ENCODE results near the gene COX11. TPM values are rescaled to one million over a fixed set of nuclear protein-coding genes. Genes with fewer than 3 reads are reported as not detected.

The COX11 gene
- total RNA-seq, 1 experiment from 2014 or later: 82.9 TPM

- DNase-seq: no peak
- Histone ChIP-seq H3K9me3 (replicated peaks) (no peaks in the 10 kb centered on the region; the same call in 1 of the 2 replicates), H3K4me3 (no peak overlapping the region), H3K27ac (no peak overlapping the region), H3K27me3 (no peaks in the 10 kb centered on the region), H3K36me3 (0 out of 2 replicates have a peak, but pooled peaks cover 2% of the 10 kb centered on the region), H3K4me1 (no peaks in the 10 kb centered on the region)
Measured at GRCh38 chr17:54976316-54976715, 7.9 kb upstream of the COX11 start.

DNA sequence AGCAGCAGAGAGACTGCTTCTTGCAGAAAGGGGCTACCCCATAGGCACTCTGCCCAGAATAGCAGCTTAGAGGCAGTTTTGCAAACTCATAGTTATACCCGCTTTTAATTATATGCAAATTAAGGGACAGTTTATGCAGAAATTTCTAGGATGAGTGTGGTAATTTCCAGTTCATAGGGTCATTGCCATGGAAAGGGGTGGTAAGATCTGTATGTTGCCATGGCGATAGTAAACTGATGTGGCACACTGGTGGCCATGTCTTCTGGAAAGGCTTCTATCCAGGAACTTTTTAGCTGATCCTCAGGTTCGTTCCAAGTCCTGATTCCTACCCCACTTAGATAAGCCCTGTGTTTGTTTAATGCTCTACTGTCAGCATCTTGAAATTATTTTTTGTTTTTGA lies 6.3 kb upstream of the COX11 start:
- no peak for DNase-seq
- H3K27ac ChIP-seq: no peak overlapping the region

GRCh38 chr17:54972406-54973138 lies 4.1 kb upstream of the COX11 start:
- Histone ChIP-seq H3K4me3 (no peak overlapping the region), H3K27ac (no peak overlapping the region), H3K27me3 (no peaks in the 10 kb centered on the region), H3K9me3 (replicated peaks) (no peaks in the 10 kb centered on the region), H3K4me1 (peaks cover 2% of the 10 kb centered on the region; the same call in 1 of the 2 replicates), H3K36me3 (no peaks in the 10 kb centered on the region)
- DNase-seq: no peak

More for the DNA sequence above, 6.3 kb upstream of the COX11 start:
- Histone ChIP-seq H3K9me3 (replicated peaks) (no peaks in the 10 kb centered on the region; the same call in 1 of the 2 replicates), H3K27me3 (no peaks in the 10 kb centered on the region), H3K36me3 (0 out of 2 replicates have a peak, but pooled peaks cover 2% of the 10 kb centered on the region), H3K4me1 (peaks cover under 1% of the 10 kb centered on the region; the same call in 1 of the 2 replicates), H3K4me3 (no peak overlapping the region)

DNA sequence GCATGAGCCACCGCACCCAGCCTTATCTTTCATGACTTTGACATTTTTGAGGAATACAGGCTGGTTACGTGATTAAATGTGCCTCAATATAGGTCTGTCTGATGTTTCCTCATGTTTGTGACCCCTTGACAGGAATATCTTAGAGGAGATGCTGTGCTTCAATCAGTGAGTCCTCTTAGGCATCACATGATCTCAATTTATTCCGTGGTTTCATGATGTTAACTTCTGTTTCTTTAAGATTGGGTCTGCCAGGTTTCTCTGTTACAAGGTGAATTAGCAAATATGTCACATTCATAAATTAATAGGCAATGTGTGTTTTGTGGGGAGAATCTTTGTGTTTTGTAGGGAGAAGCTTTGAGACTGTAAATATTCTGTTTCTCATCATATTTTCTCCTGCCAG lies 3.4 kb upstream of the COX11 start:
- peaks cover 2% of the 10 kb centered on the region; the same call in 1 of the 2 replicates for H3K4me1 ChIP-seq
- H3K9me3 ChIP-seq (replicated peaks): no peaks in the 10 kb centered on the region
- no peak for DNase-seq
- H3K27me3 ChIP-seq: no peaks in the 10 kb centered on the region
- H3K4me3 ChIP-seq: no peak overlapping the region
- H3K36me3 ChIP-seq: no peaks in the 10 kb centered on the region
- H3K27ac ChIP-seq: no peak overlapping the region

- H3K9me3 ChIP-seq (replicated peaks): no peaks in the 10 kb centered on the region
- no peaks in the 10 kb centered on the region for H3K27me3 ChIP-seq
- peaks cover 2% of the 10 kb centered on the region; the same call in 1 of the 2 replicates for H3K4me1 ChIP-seq
- no peak overlapping the region for H3K27ac ChIP-seq
- DNase-seq: no peak
- H3K36me3 ChIP-seq: peaks cover under 1% of the 10 kb centered on the region
- no peak overlapping the region for H3K4me3 ChIP-seq
Measured at GRCh38 chr17:54971147-54971546, 2.7 kb upstream of the COX11 start.

DNA sequence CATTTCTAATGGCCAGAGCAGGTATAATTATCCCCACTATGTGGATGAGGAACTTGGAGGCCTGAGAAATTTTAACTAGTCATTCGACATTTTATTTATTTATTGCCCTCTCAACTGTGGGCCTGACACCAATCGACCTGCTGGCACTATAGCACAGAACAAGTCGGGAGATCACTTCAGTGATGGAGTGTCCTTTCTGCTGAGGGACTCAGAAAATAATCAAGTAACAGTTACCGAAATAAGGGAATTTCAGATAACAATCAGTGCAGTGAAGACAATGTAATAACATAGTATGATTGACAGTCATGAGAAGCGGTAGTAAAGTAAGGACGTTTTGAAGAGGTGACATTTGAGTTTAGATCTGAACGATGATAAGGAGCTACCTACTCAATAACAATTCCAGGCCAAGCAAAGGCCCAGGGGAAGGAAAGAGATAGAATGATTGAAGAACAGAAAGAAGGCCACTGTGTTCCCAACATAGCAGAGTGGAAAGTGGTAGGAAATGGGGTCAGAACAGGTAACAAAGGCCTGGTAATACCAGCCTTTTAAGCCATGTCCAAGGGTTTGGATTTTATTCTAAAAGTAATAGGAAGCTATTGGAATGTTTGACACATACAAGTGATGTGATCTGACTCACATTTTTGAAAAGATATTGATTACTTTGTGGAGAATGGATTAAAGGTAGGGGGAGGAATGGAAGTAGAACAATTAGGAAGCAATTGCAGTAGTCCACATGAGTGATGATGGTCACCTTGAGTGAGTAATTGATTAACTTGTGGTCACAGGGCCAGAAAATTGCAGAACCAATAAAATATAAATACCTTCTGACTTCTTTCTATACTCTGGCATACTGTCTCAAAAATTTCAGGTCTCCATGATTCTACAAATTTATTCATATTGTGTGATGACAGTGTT lies 1.5 kb upstream of the COX11 start:
- H3K4me3 ChIP-seq: peak overlapping the region; percentile 79
- H3K4me1 ChIP-seq: peaks cover 2% of the 10 kb centered on the region; the same call in 1 of the 2 replicates
- peak overlapping the region; percentile 61; the same call in 1 of the 2 replicates for H3K27ac ChIP-seq
- H3K36me3 ChIP-seq: peaks cover 6% of the 10 kb centered on the region
- H3K27me3 ChIP-seq: no peaks in the 10 kb centered on the region
- no peak for DNase-seq
- H3K9me3 ChIP-seq (replicated peaks): no peaks in the 10 kb centered on the region

- Histone ChIP-seq H3K4me3 (peak overlapping the region; percentile 79), H3K27me3 (no peaks in the 10 kb centered on the region), H3K9me3 (replicated peaks) (no peaks in the 10 kb centered on the region), H3K4me1 (peaks cover 2% of the 10 kb centered on the region; the same call in 1 of the 2 replicates), H3K27ac (peak overlapping the region; percentile 61), H3K36me3 (peaks cover 16% of the 10 kb centered on the region)
- no peak for DNase-seq
Measured at GRCh38 chr17:54968988-54969332, 506 bp upstream of the COX11 start.

- H3K27me3 ChIP-seq: no peaks in the 10 kb centered on the region
- peaks cover 28% of the 10 kb centered on the region for H3K36me3 ChIP-seq
- peak overlapping the region; percentile 79 for H3K4me3 ChIP-seq
- H3K27ac ChIP-seq: peak overlapping the region; percentile 61
- no peaks in the 10 kb centered on the region for H3K9me3 ChIP-seq (replicated peaks)
- H3K4me1 ChIP-seq: peaks cover 2% of the 10 kb centered on the region; the same call in 1 of the 2 replicates
- DNase-seq: peak in 1 of 2 experiments; percentile 34
Measured at GRCh38 chr17:54967621-54968261, 713 bp downstream of the COX11 start.

- Histone ChIP-seq H3K9me3 (replicated peaks) (no peaks in the 10 kb centered on the region), H3K27ac (peak overlapping the region; percentile 42; the same call in 1 of the 2 replicates), H3K36me3 (peaks cover 28% of the 10 kb centered on the region), H3K4me3 (no peak overlapping the region), H3K27me3 (no peaks in the 10 kb centered on the region), H3K4me1 (peaks cover 8% of the 10 kb centered on the region)
- peak; percentile 42 to 51 for DNase-seq
Measured at GRCh38 chr17:54956791-54957190, 11.7 kb downstream of the COX11 start.

GRCh38 chr17:54951286-54951685 lies 17.2 kb downstream of the COX11 start:
- H3K27me3 ChIP-seq: no peaks in the 10 kb centered on the region
- no peaks in the 10 kb centered on the region for H3K9me3 ChIP-seq (replicated peaks)
- H3K27ac ChIP-seq: no peak overlapping the region
- H3K4me3 ChIP-seq: no peak overlapping the region
- H3K36me3 ChIP-seq: 0 out of 2 replicates have a peak, but pooled peaks cover 2% of the 10 kb centered on the region
- peaks cover 13% of the 10 kb centered on the region for H3K4me1 ChIP-seq
- no peak for DNase-seq

- no peak overlapping the region for H3K27ac ChIP-seq
- no peak for DNase-seq
- no peaks in the 10 kb centered on the region for H3K9me3 ChIP-seq (replicated peaks)
- H3K36me3 ChIP-seq: 0 out of 2 replicates have a peak, but pooled peaks cover 2% of the 10 kb centered on the region
- H3K27me3 ChIP-seq: no peaks in the 10 kb centered on the region
- H3K4me3 ChIP-seq: no peak overlapping the region
- peaks cover 25% of the 10 kb centered on the region for H3K4me1 ChIP-seq
Measured at GRCh38 chr17:54950116-54950515, 18.3 kb downstream of the COX11 start.

GRCh38 chr17:54948380-54948779 lies 20.1 kb downstream of the COX11 start:
- Histone ChIP-seq H3K27ac (peak overlapping the region; percentile 31; the same call in 1 of the 2 replicates), H3K36me3 (0 out of 2 replicates have a peak, but pooled peaks cover 2% of the 10 kb centered on the region), H3K9me3 (replicated peaks) (no peaks in the 10 kb centered on the region), H3K27me3 (no peaks in the 10 kb centered on the region), H3K4me1 (peaks cover 35% of the 10 kb centered on the region), H3K4me3 (no peak overlapping the region)
- peak; percentile 49 to 57 for DNase-seq

GRCh38 chr17:54947396-54947795 lies 21.1 kb downstream of the COX11 start:
- 0 out of 2 replicates have a peak, but pooled peaks cover 2% of the 10 kb centered on the region for H3K36me3 ChIP-seq
- H3K9me3 ChIP-seq (replicated peaks): no peaks in the 10 kb centered on the region
- no peak overlapping the region for H3K4me3 ChIP-seq
- H3K27ac ChIP-seq: no peak overlapping the region
- peaks cover 35% of the 10 kb centered on the region for H3K4me1 ChIP-seq
- no peak for DNase-seq
- H3K27me3 ChIP-seq: no peaks in the 10 kb centered on the region

DNA sequence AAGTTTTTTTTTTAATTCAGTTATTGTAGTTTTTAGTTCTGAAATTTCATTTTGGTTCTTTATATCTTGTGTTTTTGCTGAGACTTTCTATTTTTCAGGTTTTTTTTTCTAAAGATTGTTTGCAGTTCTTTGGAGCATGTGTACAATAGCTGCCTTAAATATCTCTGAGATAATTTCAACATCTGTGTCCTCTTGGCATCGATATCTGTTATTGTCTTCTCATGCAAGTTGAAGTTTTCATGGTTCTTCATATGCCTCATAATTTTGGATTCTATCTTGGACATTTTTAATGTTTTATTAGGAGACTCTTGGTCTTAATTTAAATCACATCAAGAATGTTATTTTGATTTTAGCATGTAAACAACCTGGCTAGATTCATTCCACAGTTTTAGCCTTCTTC lies 22.8 kb downstream of the COX11 start:
- peaks cover 35% of the 10 kb centered on the region for H3K4me1 ChIP-seq
- H3K4me3 ChIP-seq: no peak overlapping the region
- H3K36me3 ChIP-seq: 0 out of 2 replicates have a peak, but pooled peaks cover 2% of the 10 kb centered on the region
- H3K27ac ChIP-seq: peak overlapping the region; percentile 85
- H3K27me3 ChIP-seq: no peaks in the 10 kb centered on the region
- DNase-seq: no peak
- H3K9me3 ChIP-seq (replicated peaks): no peaks in the 10 kb centered on the region

All from SJCRH30 (cell line).